Mononuclear cell (primary cell): ENCODE measurements around the gene TSC2. TPM values are rescaled to one million over a fixed set of nuclear protein-coding genes. Genes with fewer than 3 reads are reported as not detected.

ENCODE experiments used
- H3K27me3 ChIP-seq: 2 replicates; pipeline ENCODE4 v1.6.0; 2011; ENCODE audit warnings: low read length, control low read depth; ENCODE audit not compliant: insufficient read depth
- H3K4me1 ChIP-seq: 2 replicates; pipeline ENCODE4 v1.5.1; 2011; ENCODE audit warnings: mild to moderate bottlenecking, low read length, control low read depth; ENCODE audit not compliant: insufficient read depth
- H3K4me3 ChIP-seq: 2 replicates; pipeline ENCODE4 v1.5.1; 2011; ENCODE audit warnings: mild to moderate bottlenecking, low read length, moderate library complexity
- H3K9me3 ChIP-seq: 2 replicates; pipeline ENCODE4 v1.5.1; 2011; ENCODE audit warnings: low read depth, mild to moderate bottlenecking, control low read depth, low read length
- total RNA-seq: library from RNA; depleted of rRNA; stranded (reverse); fragments of >200 nt; gene quantifications from one replicate; pipeline ENCODE4 v1.2.3, GENCODE V29; 2012

The TSC2 gene
- total RNA-seq, 1 donor, result 28.3 TPM

- Histone ChIP-seq H3K4me1 (peaks cover 38% of the 10 kb centered on the region), H3K4me3 (peak overlapping the region; percentile 24), H3K27me3 (peaks cover 41% of the 10 kb centered on the region), H3K9me3 (no peaks in the 10 kb centered on the region)
Measured at GRCh38 chr16:2023092-2024031, 24.4 kb upstream of the TSC2 start.

GRCh38 chr16:2024032-2024420 is 23.8 kb upstream of the TSC2 start:
- Histone ChIP-seq H3K9me3 (no peaks in the 10 kb centered on the region), H3K4me3 (no peak overlapping the region), H3K4me1 (peaks cover 38% of the 10 kb centered on the region), H3K27me3 (peaks cover 38% of the 10 kb centered on the region)

- no peaks in the 10 kb centered on the region for H3K9me3 ChIP-seq
- peaks cover 29% of the 10 kb centered on the region for H3K27me3 ChIP-seq
Measured at GRCh38 chr16:2025251-2025650, 22.5 kb upstream of the TSC2 start.

GRCh38 chr16:2025878-2026460 is 21.8 kb upstream of the TSC2 start:
- Histone ChIP-seq H3K9me3 (no peaks in the 10 kb centered on the region), H3K4me3 (no peak overlapping the region), H3K4me1 (peaks cover 29% of the 10 kb centered on the region), H3K27me3 (peaks cover 23% of the 10 kb centered on the region)

More at GRCh38 chr16:2025251-2025650, 22.5 kb upstream of the TSC2 start:
- Histone ChIP-seq H3K4me1 (peaks cover 34% of the 10 kb centered on the region), H3K4me3 (no peak overlapping the region)

GRCh38 chr16:2026461-2027023 is 21.2 kb upstream of the TSC2 start, which contains the start of gene NHERF2:
TSS of gene NHERF2 (plus strand) at chr16:2026902. CDS start at chr16:2027006, 104 bp downstream.
- Histone ChIP-seq H3K4me3 (no peak within 1 kb of the TSS), H3K9me3 (no peaks in the 10 kb centered on the region), H3K27me3 (peaks cover 20% of the 10 kb centered on the region), H3K4me1 (peaks cover 29% of the 10 kb centered on the region)

GRCh38 chr16:2027024-2028010 is 20.5 kb upstream of the TSC2 start:
- no peak overlapping the region for H3K4me3 ChIP-seq
- H3K4me1 ChIP-seq, result peaks cover 29% of the 10 kb centered on the region
- no peaks in the 10 kb centered on the region for H3K9me3 ChIP-seq
- peaks cover 18% of the 10 kb centered on the region for H3K27me3 ChIP-seq

- Histone ChIP-seq H3K9me3 (no peaks in the 10 kb centered on the region), H3K4me3 (no peak overlapping the region), H3K4me1 (peaks cover 21% of the 10 kb centered on the region), H3K27me3 (peaks cover 18% of the 10 kb centered on the region)
Measured at GRCh38 chr16:2028146-2028545, 19.6 kb upstream of the TSC2 start.

GRCh38 chr16:2028620-2029220 is 19.1 kb upstream of the TSC2 start:
- Histone ChIP-seq H3K4me3 (no peak overlapping the region), H3K27me3 (peaks cover 18% of the 10 kb centered on the region), H3K4me1 (peaks cover 17% of the 10 kb centered on the region), H3K9me3 (no peaks in the 10 kb centered on the region)

GRCh38 chr16:2029350-2029749 is 18.4 kb upstream of the TSC2 start:
- no peak overlapping the region for H3K4me3 ChIP-seq
- H3K9me3 ChIP-seq, result no peaks in the 10 kb centered on the region
- peaks cover 15% of the 10 kb centered on the region for H3K4me1 ChIP-seq
- H3K27me3 ChIP-seq, result peaks cover 18% of the 10 kb centered on the region

GRCh38 chr16:2030036-2030435 is 17.7 kb upstream of the TSC2 start:
- H3K4me3 ChIP-seq, result no peak overlapping the region
- H3K4me1 ChIP-seq, result peaks cover 15% of the 10 kb centered on the region
- H3K9me3 ChIP-seq, result no peaks in the 10 kb centered on the region
- peaks cover 18% of the 10 kb centered on the region for H3K27me3 ChIP-seq

GRCh38 chr16:2031081-2031577 is 16.7 kb upstream of the TSC2 start:
- peaks cover 15% of the 10 kb centered on the region for H3K4me1 ChIP-seq
- H3K4me3 ChIP-seq, result no peak overlapping the region
- no peaks in the 10 kb centered on the region for H3K9me3 ChIP-seq
- peaks cover 12% of the 10 kb centered on the region for H3K27me3 ChIP-seq

GRCh38 chr16:2032285-2033056 is 15.3 kb upstream of the TSC2 start:
- H3K4me3 ChIP-seq, result no peak overlapping the region

GRCh38 chr16:2033057-2033908 is 14.5 kb upstream of the TSC2 start:
- no peak overlapping the region for H3K4me3 ChIP-seq
- no peaks in the 10 kb centered on the region for H3K9me3 ChIP-seq
- H3K27me3 ChIP-seq, result no peaks in the 10 kb centered on the region
- peaks cover 4% of the 10 kb centered on the region for H3K4me1 ChIP-seq

More at GRCh38 chr16:2032285-2033056, 15.3 kb upstream of the TSC2 start:
- Histone ChIP-seq H3K4me1 (peaks cover 6% of the 10 kb centered on the region), H3K9me3 (no peaks in the 10 kb centered on the region), H3K27me3 (peaks cover 7% of the 10 kb centered on the region)
